ENCODE results near the gene FLYWCH2.

Gene FLYWCH2

GRCh38 chr16:2867987-2868789, 14.8 kb upstream of the FLYWCH2 start:
- peaks cover 0 to 6% of the 10 kb centered on the region in 2 donors for H3K4me1 ChIP-seq (ENCODE audit: control insufficient read depth in 1 of 2, insufficient read depth in 2 of 2, low read length in 2 of 2)
- H3K36me3 ChIP-seq (ENCODE audit: control insufficient read depth in 1 of 2, insufficient read depth in 2 of 2, low read length in 2 of 2) = no peaks in the 10 kb centered on the region
- H3K9me3 ChIP-seq (ENCODE audit: control insufficient read depth in 1 of 2, low read length in 2 of 2) = no peaks in the 10 kb centered on the region
- no peaks in the 10 kb centered on the region for H3K27me3 ChIP-seq (ENCODE audit: low read depth, low read length)
- H3K4me3 ChIP-seq (ENCODE audit: low read depth in 1 of 2, low read length in 2 of 2) = peak overlapping the region; percentile 70 to 74
- H3K27ac ChIP-seq (ENCODE audit: low read length) = peak overlapping the region; percentile 74

GRCh38 chr16:2871926-2872325, 11.1 kb upstream of the FLYWCH2 start:
- Histone ChIP-seq H3K4me3 (ENCODE audit: low read depth in 1 of 2, low read length in 2 of 2) (no peak overlapping the region), H3K27ac (ENCODE audit: low read length) (no peak overlapping the region), H3K4me1 (ENCODE audit: control insufficient read depth in 1 of 2, insufficient read depth in 2 of 2, low read length in 2 of 2) (peaks cover 0 to 15% of the 10 kb centered on the region in 2 donors), H3K9me3 (ENCODE audit: control insufficient read depth in 1 of 2, low read length in 2 of 2) (no peaks in the 10 kb centered on the region), H3K36me3 (ENCODE audit: control insufficient read depth in 1 of 2, insufficient read depth in 2 of 2, low read length in 2 of 2) (no peaks in the 10 kb centered on the region), H3K27me3 (ENCODE audit: low read depth, low read length) (no peaks in the 10 kb centered on the region)

GRCh38 chr16:2874032-2874911, 8.7 kb upstream of the FLYWCH2 start:
- H3K9me3 ChIP-seq (ENCODE audit: control insufficient read depth in 1 of 2, low read length in 2 of 2) = no peaks in the 10 kb centered on the region
- H3K4me1 ChIP-seq (ENCODE audit: control insufficient read depth in 1 of 2, insufficient read depth in 2 of 2, low read length in 2 of 2) = peaks cover 0 to 9% of the 10 kb centered on the region in 2 donors
- H3K36me3 ChIP-seq (ENCODE audit: control insufficient read depth in 1 of 2, insufficient read depth in 2 of 2, low read length in 2 of 2) = no peaks in the 10 kb centered on the region
- no peak overlapping the region for H3K4me3 ChIP-seq (ENCODE audit: low read depth in 1 of 2, low read length in 2 of 2)
- H3K27ac ChIP-seq (ENCODE audit: low read length) = no peak overlapping the region
- H3K27me3 ChIP-seq (ENCODE audit: low read depth, low read length) = no peaks in the 10 kb centered on the region

GRCh38 chr16:2874912-2875362, 8.1 kb upstream of the FLYWCH2 start:
- no peaks in the 10 kb centered on the region for H3K36me3 ChIP-seq (ENCODE audit: control insufficient read depth in 1 of 2, insufficient read depth in 2 of 2, low read length in 2 of 2)
- H3K27me3 ChIP-seq (ENCODE audit: low read depth, low read length) = no peaks in the 10 kb centered on the region
- H3K27ac ChIP-seq (ENCODE audit: low read length) = no peak overlapping the region
- H3K4me3 ChIP-seq (ENCODE audit: low read depth in 1 of 2, low read length in 2 of 2) = no peak overlapping the region
- no peaks in the 10 kb centered on the region for H3K9me3 ChIP-seq (ENCODE audit: control insufficient read depth in 1 of 2, low read length in 2 of 2)
- peaks cover 0 to 9% of the 10 kb centered on the region in 2 donors for H3K4me1 ChIP-seq (ENCODE audit: control insufficient read depth in 1 of 2, insufficient read depth in 2 of 2, low read length in 2 of 2)

GRCh38 chr16:2879854-2880508, 3.0 kb upstream of the FLYWCH2 start:
- Histone ChIP-seq H3K4me3 (ENCODE audit: low read depth in 1 of 2, low read length in 2 of 2) (no peak overlapping the region), H3K27me3 (ENCODE audit: low read depth, low read length) (no peaks in the 10 kb centered on the region), H3K36me3 (ENCODE audit: control insufficient read depth in 1 of 2, insufficient read depth in 2 of 2, low read length in 2 of 2) (no peaks in the 10 kb centered on the region), H3K4me1 (ENCODE audit: control insufficient read depth in 1 of 2, insufficient read depth in 2 of 2, low read length in 2 of 2) (peaks cover 4 to 6% of the 10 kb centered on the region in 2 donors), H3K27ac (ENCODE audit: low read length) (no peak overlapping the region), H3K9me3 (ENCODE audit: control insufficient read depth in 1 of 2, low read length in 2 of 2) (no peaks in the 10 kb centered on the region)

GRCh38 chr16:2881783-2882649, 999 bp upstream of the FLYWCH2 start:
- Histone ChIP-seq H3K27ac (ENCODE audit: low read length) (no peak overlapping the region), H3K9me3 (ENCODE audit: control insufficient read depth in 1 of 2, low read length in 2 of 2) (no peaks in the 10 kb centered on the region), H3K36me3 (ENCODE audit: control insufficient read depth in 1 of 2, insufficient read depth in 2 of 2, low read length in 2 of 2) (no peaks in the 10 kb centered on the region), H3K4me3 (ENCODE audit: low read depth in 1 of 2, low read length in 2 of 2) (peak overlapping the region; percentile 53 to 74), H3K4me1 (ENCODE audit: control insufficient read depth in 1 of 2, insufficient read depth in 2 of 2, low read length in 2 of 2) (peaks cover 4 to 5% of the 10 kb centered on the region in 2 donors), H3K27me3 (ENCODE audit: low read depth, low read length) (no peaks in the 10 kb centered on the region)

GRCh38 chr16:2883458-2883908, 468 bp downstream of the FLYWCH2 start:
- Histone ChIP-seq H3K4me3 (ENCODE audit: low read depth in 1 of 2, low read length in 2 of 2) (peak overlapping the region; percentile 53 to 74), H3K27ac (ENCODE audit: low read length) (peak overlapping the region; percentile 71), H3K36me3 (ENCODE audit: control insufficient read depth in 1 of 2, insufficient read depth in 2 of 2, low read length in 2 of 2) (no peaks in the 10 kb centered on the region), H3K4me1 (ENCODE audit: control insufficient read depth in 1 of 2, insufficient read depth in 2 of 2, low read length in 2 of 2) (peaks cover 4 to 5% of the 10 kb centered on the region in 2 donors), H3K9me3 (ENCODE audit: control insufficient read depth in 1 of 2, low read length in 2 of 2) (no peaks in the 10 kb centered on the region), H3K27me3 (ENCODE audit: low read depth, low read length) (no peaks in the 10 kb centered on the region)

GRCh38 chr16:2884041-2884451, 1.0 kb downstream of the FLYWCH2 start:
- Histone ChIP-seq H3K4me1 (ENCODE audit: control insufficient read depth in 1 of 2, insufficient read depth in 2 of 2, low read length in 2 of 2) (peaks cover 4 to 5% of the 10 kb centered on the region in 2 donors), H3K4me3 (ENCODE audit: low read depth in 1 of 2, low read length in 2 of 2) (peak overlapping the region; percentile 53 to 74), H3K27me3 (ENCODE audit: low read depth, low read length) (no peaks in the 10 kb centered on the region), H3K9me3 (ENCODE audit: control insufficient read depth in 1 of 2, low read length in 2 of 2) (no peaks in the 10 kb centered on the region), H3K27ac (ENCODE audit: low read length) (no peak overlapping the region), H3K36me3 (ENCODE audit: control insufficient read depth in 1 of 2, insufficient read depth in 2 of 2, low read length in 2 of 2) (no peaks in the 10 kb centered on the region)

GRCh38 chr16:2894231-2894630, 11.2 kb downstream of the FLYWCH2 start:
- Histone ChIP-seq H3K4me1 (ENCODE audit: control insufficient read depth in 1 of 2, insufficient read depth in 2 of 2, low read length in 2 of 2) (no peaks in the 10 kb centered on the region), H3K27ac (ENCODE audit: low read length) (no peak overlapping the region), H3K27me3 (ENCODE audit: low read depth, low read length) (no peaks in the 10 kb centered on the region), H3K36me3 (ENCODE audit: control insufficient read depth in 1 of 2, insufficient read depth in 2 of 2, low read length in 2 of 2) (peaks cover 0 to 24% of the 10 kb centered on the region in 2 donors), H3K4me3 (ENCODE audit: low read depth in 1 of 2, low read length in 2 of 2) (no peak overlapping the region), H3K9me3 (ENCODE audit: control insufficient read depth in 1 of 2, low read length in 2 of 2) (no peaks in the 10 kb centered on the region)

GRCh38 chr16:2895813-2896212, 12.8 kb downstream of the FLYWCH2 start:
- H3K27ac ChIP-seq (ENCODE audit: low read length) = no peak overlapping the region
- no peaks in the 10 kb centered on the region for H3K4me1 ChIP-seq (ENCODE audit: control insufficient read depth in 1 of 2, insufficient read depth in 2 of 2, low read length in 2 of 2)
- H3K9me3 ChIP-seq (ENCODE audit: control insufficient read depth in 1 of 2, low read length in 2 of 2) = no peaks in the 10 kb centered on the region
- H3K36me3 ChIP-seq (ENCODE audit: control insufficient read depth in 1 of 2, insufficient read depth in 2 of 2, low read length in 2 of 2) = peaks cover 0 to 24% of the 10 kb centered on the region in 2 donors
- no peaks in the 10 kb centered on the region for H3K27me3 ChIP-seq (ENCODE audit: low read depth, low read length)
- no peak overlapping the region for H3K4me3 ChIP-seq (ENCODE audit: low read depth in 1 of 2, low read length in 2 of 2)

Data from muscle layer of duodenum (tissue), 2 donors.